Measurements from ENCODE around the gene C2orf81. TPM values are rescaled to one million over a fixed set of nuclear protein-coding genes. Genes with fewer than 3 reads are reported as not detected.
A peak's percentile ranks its signal among the peaks of the same experiment; 100 is the strongest.

C2orf81 gene
- polyA plus RNA-seq (2011; rRNA removed) (0.88 and 1.6 TPM in 2 replicates), polyA plus RNA-seq (2017; fragmentation: RNase III; extraction: RNeasy Plus Mini Kit Qiagen cat#74134 plus additional on column Dnase treatment) (1.9 to 2.4 TPM (median 2.0 TPM) in 3 replicates), polyA minus RNA-seq (2011; rRNA and poly(A)+ RNA removed) (0.87 and 1.4 TPM in 2 replicates)
- polyA plus RNA-seq (2012; cell fraction: cytosol; rRNA removed): 1.5 and 2.1 TPM in 2 replicates
- 2.6 and 2.8 TPM in 2 replicates for polyA plus RNA-seq (2012; cell fraction: nucleus; rRNA removed)

DNA sequence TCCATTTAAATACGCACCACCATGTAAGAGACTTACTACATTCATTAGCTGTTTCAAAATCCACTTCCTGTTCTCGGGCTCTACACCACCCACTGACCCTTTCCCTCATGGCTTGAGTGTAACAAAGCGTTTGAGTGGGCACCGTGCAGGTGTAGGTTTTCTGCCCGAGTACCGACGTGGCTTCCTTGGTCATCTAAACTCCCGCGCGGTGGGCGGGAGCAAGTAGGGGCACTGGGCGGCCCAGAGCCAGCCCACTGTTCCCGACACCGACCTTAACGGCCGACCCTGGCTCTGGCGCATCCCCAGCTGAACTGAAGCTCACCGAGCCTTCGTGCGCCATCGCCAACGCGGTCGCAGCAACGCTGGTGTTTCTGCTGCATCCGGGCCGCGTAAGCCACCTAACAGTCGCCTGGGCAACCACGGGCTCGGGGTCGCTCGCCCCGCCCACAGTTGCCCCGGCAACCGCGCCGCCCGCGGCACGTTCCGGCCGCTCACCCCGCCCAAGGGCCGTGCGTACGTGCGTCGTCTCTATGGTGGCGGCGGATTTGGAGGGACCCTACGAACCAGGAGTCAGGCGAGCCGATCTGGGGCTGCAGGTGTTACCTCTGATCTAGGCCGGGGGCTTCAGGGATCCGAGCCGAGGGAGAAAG, at the start of gene C2orf81, which contains the start of gene WDR54:
TSS of gene C2orf81 (minus strand) at position 399 of the 650 bp plus-strand sequence. CDS start at position 340, 59 bp downstream.
TSS of gene WDR54 (plus strand) at position 510 of the 650 bp plus-strand sequence. CDS start 424 bp downstream, outside the sequence.
- ATAC-seq (peak; percentile 90 to 93), FAIRE-seq (no peak), DNase-seq (ENCODE audit: low read depth in 1 of 2, low spot score in 1 of 2) (peak; percentile 93 to 94)
- CTCF ChIA-PET: interaction anchor here (0.9 to 2.3 kb wide), 6 partner anchors 12 to 597 kb away, joined by 3 to 7 read pairs (median 3); no protein-coding TSS in a partner anchor
- H3K27ac ChIP-seq: peak within 1 kb of the TSS; percentile 80 to 87
- peaks cover 6% of the 10 kb centered on the region; the same call in 1 of the 3 replicates for H3K4me1 ChIP-seq
- POLR2A ChIA-PET: interaction anchor here (1.0 to 1.5 kb wide), 8 partner anchors 13 to 684 kb away, joined by 3 to 9 read pairs (median 4); partner anchors contain the start of genes INO80B, TPRKB and WBP1
- 1% methylated on average over 49 of the region's 57 CpGs for WGBS (ENCODE audit: missing lambda C conversion rate)
- H3K4me3 ChIP-seq: peak within 1 kb of the TSS; percentile 85
- H3K4me2 ChIP-seq: peak within 1 kb of the TSS; percentile 66
- no peaks in the 10 kb centered on the region for H3K9me3 ChIP-seq
- TF ChIP-seq BHLHE40 (IDR thresholded peaks at IDR 0.05; ENCODE audit: low read depth, low read length) (peak; percentile 88), SREBF2 (IDR thresholded peaks at IDR 0.05) (no peak), HOXB5 (CRISPR knock-in tag; IDR thresholded peaks at IDR 0.05) (no peak), HOXA7 (CRISPR knock-in tag; IDR thresholded peaks at IDR 0.05) (no peak), BCL3 (IDR thresholded peaks at IDR 0.05) (peak; percentile 47; the same call in 1 of the 3 replicates), ELK1 (IDR thresholded peaks at IDR 0.05; ENCODE audit: low read depth, low read length) (no peak), ESRRA (IDR thresholded peaks at IDR 0.05; ENCODE audit: borderline replicate concordance, low read length) (no peak), POLR2A (IDR thresholded peaks at IDR 0.05; ENCODE audit: low read length) (peak; percentile 86), RARB (CRISPR knock-in tag; IDR thresholded peaks at IDR 0.05) (peak; percentile 55; the same call in 1 of the 2 replicates), NFE2L2 (conservative IDR thresholded peaks at IDR 0.05; ENCODE audit: low read length) (no peak), RFX5 (IDR thresholded peaks at IDR 0.05) (peak; percentile 47; the same call in 1 of the 2 replicates), CEBPB (IDR thresholded peaks at IDR 0.05) (no peak), HMGXB4 (CRISPR knock-in tag; IDR thresholded peaks at IDR 0.05; ENCODE audit: borderline replicate concordance) (no peak), SMC3 (IDR thresholded peaks at IDR 0.05) (no peak), TFCP2L1 (CRISPR knock-in tag; IDR thresholded peaks at IDR 0.05) (peak; percentile 61; the same call in 1 of the 2 replicates), JUN (IDR thresholded peaks at IDR 0.05) (peak; percentile 60 to 64; a peak in 2 of 5 replicates), PHF8 (IDR thresholded peaks at IDR 0.05; ENCODE audit: borderline replicate concordance, low read depth) (peak; percentile 90), EHMT2 (IDR thresholded peaks at IDR 0.05; ENCODE audit: low read depth) (no peak), CBX2 (IDR thresholded peaks at IDR 0.05; ENCODE audit: borderline replicate concordance, low read depth) (no peak), ZC3H11A (IDR thresholded peaks at IDR 0.05) (no peak)
- TF ChIP-seq, protein P1, sequence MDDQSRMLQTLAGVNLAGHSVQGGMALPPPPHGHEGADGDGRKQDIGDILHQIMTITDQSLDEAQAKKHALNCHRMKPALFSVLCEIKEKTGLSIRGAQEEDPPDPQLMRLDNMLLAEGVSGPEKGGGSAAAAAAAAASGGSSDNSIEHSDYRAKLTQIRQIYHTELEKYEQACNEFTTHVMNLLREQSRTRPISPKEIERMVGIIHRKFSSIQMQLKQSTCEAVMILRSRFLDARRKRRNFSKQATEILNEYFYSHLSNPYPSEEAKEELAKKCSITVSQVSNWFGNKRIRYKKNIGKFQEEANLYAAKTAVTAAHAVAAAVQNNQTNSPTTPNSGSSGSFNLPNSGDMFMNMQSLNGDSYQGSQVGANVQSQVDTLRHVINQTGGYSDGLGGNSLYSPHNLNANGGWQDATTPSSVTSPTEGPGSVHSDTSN (IDR thresholded peaks at IDR 0.05): no peak
- TF ChIP-seq, protein P2, sequence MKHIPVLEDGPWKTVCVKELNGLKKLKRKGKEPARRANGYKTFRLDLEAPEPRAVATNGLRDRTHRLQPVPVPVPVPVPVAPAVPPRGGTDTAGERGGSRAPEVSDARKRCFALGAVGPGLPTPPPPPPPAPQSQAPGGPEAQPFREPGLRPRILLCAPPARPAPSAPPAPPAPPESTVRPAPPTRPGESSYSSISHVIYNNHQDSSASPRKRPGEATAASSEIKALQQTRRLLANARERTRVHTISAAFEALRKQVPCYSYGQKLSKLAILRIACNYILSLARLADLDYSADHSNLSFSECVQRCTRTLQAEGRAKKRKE (CRISPR knock-in tag; IDR thresholded peaks at IDR 0.05; ENCODE audit: low read depth): 0 out of 2 replicates have a peak, but pooled peaks have one; percentile 28
- TF ChIP-seq, protein P3, sequence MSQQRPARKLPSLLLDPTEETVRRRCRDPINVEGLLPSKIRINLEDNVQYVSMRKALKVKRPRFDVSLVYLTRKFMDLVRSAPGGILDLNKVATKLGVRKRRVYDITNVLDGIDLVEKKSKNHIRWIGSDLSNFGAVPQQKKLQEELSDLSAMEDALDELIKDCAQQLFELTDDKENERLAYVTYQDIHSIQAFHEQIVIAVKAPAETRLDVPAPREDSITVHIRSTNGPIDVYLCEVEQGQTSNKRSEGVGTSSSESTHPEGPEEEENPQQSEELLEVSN (IDR thresholded peaks at IDR 0.05; ENCODE audit: borderline replicate concordance, low read depth): peak; percentile 93
- TF ChIP-seq, protein P4, sequence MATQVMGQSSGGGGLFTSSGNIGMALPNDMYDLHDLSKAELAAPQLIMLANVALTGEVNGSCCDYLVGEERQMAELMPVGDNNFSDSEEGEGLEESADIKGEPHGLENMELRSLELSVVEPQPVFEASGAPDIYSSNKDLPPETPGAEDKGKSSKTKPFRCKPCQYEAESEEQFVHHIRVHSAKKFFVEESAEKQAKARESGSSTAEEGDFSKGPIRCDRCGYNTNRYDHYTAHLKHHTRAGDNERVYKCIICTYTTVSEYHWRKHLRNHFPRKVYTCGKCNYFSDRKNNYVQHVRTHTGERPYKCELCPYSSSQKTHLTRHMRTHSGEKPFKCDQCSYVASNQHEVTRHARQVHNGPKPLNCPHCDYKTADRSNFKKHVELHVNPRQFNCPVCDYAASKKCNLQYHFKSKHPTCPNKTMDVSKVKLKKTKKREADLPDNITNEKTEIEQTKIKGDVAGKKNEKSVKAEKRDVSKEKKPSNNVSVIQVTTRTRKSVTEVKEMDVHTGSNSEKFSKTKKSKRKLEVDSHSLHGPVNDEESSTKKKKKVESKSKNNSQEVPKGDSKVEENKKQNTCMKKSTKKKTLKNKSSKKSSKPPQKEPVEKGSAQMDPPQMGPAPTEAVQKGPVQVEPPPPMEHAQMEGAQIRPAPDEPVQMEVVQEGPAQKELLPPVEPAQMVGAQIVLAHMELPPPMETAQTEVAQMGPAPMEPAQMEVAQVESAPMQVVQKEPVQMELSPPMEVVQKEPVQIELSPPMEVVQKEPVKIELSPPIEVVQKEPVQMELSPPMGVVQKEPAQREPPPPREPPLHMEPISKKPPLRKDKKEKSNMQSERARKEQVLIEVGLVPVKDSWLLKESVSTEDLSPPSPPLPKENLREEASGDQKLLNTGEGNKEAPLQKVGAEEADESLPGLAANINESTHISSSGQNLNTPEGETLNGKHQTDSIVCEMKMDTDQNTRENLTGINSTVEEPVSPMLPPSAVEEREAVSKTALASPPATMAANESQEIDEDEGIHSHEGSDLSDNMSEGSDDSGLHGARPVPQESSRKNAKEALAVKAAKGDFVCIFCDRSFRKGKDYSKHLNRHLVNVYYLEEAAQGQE (IDR thresholded peaks at IDR 0.05): no peak
- TF ChIP-seq, protein P5, sequence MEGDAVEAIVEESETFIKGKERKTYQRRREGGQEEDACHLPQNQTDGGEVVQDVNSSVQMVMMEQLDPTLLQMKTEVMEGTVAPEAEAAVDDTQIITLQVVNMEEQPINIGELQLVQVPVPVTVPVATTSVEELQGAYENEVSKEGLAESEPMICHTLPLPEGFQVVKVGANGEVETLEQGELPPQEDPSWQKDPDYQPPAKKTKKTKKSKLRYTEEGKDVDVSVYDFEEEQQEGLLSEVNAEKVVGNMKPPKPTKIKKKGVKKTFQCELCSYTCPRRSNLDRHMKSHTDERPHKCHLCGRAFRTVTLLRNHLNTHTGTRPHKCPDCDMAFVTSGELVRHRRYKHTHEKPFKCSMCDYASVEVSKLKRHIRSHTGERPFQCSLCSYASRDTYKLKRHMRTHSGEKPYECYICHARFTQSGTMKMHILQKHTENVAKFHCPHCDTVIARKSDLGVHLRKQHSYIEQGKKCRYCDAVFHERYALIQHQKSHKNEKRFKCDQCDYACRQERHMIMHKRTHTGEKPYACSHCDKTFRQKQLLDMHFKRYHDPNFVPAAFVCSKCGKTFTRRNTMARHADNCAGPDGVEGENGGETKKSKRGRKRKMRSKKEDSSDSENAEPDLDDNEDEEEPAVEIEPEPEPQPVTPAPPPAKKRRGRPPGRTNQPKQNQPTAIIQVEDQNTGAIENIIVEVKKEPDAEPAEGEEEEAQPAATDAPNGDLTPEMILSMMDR (IDR thresholded peaks at IDR 0.05): no peak
